ENCODE data around the gene TMEM88. TPM values are rescaled to one million over a fixed set of nuclear protein-coding genes. Genes with fewer than 3 reads are reported as not detected.

The TMEM88 gene
- total and polyA plus RNA-seq, 4 donors: 0.65 to 4.6 (median 3.7) TPM

- no peaks in the 10 kb centered on the region for H3K9me3 ChIP-seq (ENCODE audit: control insufficient read depth in 4 of 4, low read length in 3 of 4)
- H3K36me3 ChIP-seq (ENCODE audit: control insufficient read depth in 4 of 4, insufficient read depth in 3 of 4, low read depth in 1 of 4, low read length in 3 of 4): peaks cover 21 to 54% (median 30%) of the 10 kb centered on the region in 4 donors
- TF ChIP-seq ZBTB33 (IDR thresholded peaks at IDR 0.05) (no peak), FOXA2 (IDR thresholded peaks at IDR 0.05) (no peak), FOXA1 (IDR thresholded peaks at IDR 0.05) (no peak), SP1 (IDR thresholded peaks at IDR 0.05) (no peak), HNF4G (IDR thresholded peaks at IDR 0.05) (no peak), REST (IDR thresholded peaks at IDR 0.05) (no peak), YY1 (IDR thresholded peaks at IDR 0.05) (no peak), NR2F2 (IDR thresholded peaks at IDR 0.05) (no peak)
- TF ChIP-seq, protein P1, sequence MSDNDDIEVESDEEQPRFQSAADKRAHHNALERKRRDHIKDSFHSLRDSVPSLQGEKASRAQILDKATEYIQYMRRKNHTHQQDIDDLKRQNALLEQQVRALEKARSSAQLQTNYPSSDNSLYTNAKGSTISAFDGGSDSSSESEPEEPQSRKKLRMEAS (IDR thresholded peaks at IDR 0.05): no peak
- H3K27ac ChIP-seq (ENCODE audit: low read depth in 1 of 2, low read length in 2 of 2): no peak overlapping the region
- WGBS: 95% methylated on average over 21 of the region's 21 CpGs
- H3K4me3 ChIP-seq (ENCODE audit: low read depth in 1 of 3, low read length in 3 of 3): no peak overlapping the region
- peaks cover 0 to 17% (median 12%) of the 10 kb centered on the region in 4 donors for H3K4me1 ChIP-seq (ENCODE audit: control insufficient read depth in 4 of 4, insufficient read depth in 4 of 4, low read length in 3 of 4)
- H3K9ac ChIP-seq (ENCODE audit: low read depth in 1 of 2, low read length in 2 of 2): no peak overlapping the region
- no peaks in the 10 kb centered on the region for H3K27me3 ChIP-seq (ENCODE audit: control insufficient read depth in 4 of 4, insufficient read depth in 4 of 4, low read length in 3 of 4)
- no peak for DNase-seq (ENCODE audit: low spot score)
Measured at GRCh38 chr17:7848739-7849129, 6.1 kb upstream of the TMEM88 start.

GRCh38 chr17:7849130-7849750, 5.6 kb upstream of the TMEM88 start:
- no peak overlapping the region for H3K9ac ChIP-seq (ENCODE audit: low read depth in 1 of 2, low read length in 2 of 2)
- H3K4me3 ChIP-seq (ENCODE audit: low read depth in 1 of 3, low read length in 3 of 3): no peak overlapping the region
- no peaks in the 10 kb centered on the region for H3K27me3 ChIP-seq (ENCODE audit: control insufficient read depth in 4 of 4, insufficient read depth in 4 of 4, low read length in 3 of 4)
- no peaks in the 10 kb centered on the region for H3K9me3 ChIP-seq (ENCODE audit: control insufficient read depth in 4 of 4, low read length in 3 of 4)
- no peak for DNase-seq (ENCODE audit: low spot score)
- peaks cover 0 to 17% (median 12%) of the 10 kb centered on the region in 4 donors for H3K4me1 ChIP-seq (ENCODE audit: control insufficient read depth in 4 of 4, insufficient read depth in 4 of 4, low read length in 3 of 4)
- no peak overlapping the region for H3K27ac ChIP-seq (ENCODE audit: low read depth in 1 of 2, low read length in 2 of 2)
- WGBS: 85% methylated on average over 35 of the region's 35 CpGs
- H3K36me3 ChIP-seq (ENCODE audit: control insufficient read depth in 4 of 4, insufficient read depth in 3 of 4, low read depth in 1 of 4, low read length in 3 of 4): peaks cover 22 to 54% (median 30%) of the 10 kb centered on the region in 4 donors
- no peak for TF ChIP-seq FOXA1 (IDR thresholded peaks at IDR 0.05)
- no peak for TF ChIP-seq YY1 (IDR thresholded peaks at IDR 0.05)
- TF ChIP-seq NR2F2 (IDR thresholded peaks at IDR 0.05): no peak
- no peak for TF ChIP-seq ATF3 (IDR thresholded peaks at IDR 0.05)
- TF ChIP-seq, protein P1 (IDR thresholded peaks at IDR 0.05): no peak
- no peak for TF ChIP-seq FOXA2 (IDR thresholded peaks at IDR 0.05)
- TF ChIP-seq ZBTB33 (IDR thresholded peaks at IDR 0.05): no peak
- TF ChIP-seq, protein P2, sequence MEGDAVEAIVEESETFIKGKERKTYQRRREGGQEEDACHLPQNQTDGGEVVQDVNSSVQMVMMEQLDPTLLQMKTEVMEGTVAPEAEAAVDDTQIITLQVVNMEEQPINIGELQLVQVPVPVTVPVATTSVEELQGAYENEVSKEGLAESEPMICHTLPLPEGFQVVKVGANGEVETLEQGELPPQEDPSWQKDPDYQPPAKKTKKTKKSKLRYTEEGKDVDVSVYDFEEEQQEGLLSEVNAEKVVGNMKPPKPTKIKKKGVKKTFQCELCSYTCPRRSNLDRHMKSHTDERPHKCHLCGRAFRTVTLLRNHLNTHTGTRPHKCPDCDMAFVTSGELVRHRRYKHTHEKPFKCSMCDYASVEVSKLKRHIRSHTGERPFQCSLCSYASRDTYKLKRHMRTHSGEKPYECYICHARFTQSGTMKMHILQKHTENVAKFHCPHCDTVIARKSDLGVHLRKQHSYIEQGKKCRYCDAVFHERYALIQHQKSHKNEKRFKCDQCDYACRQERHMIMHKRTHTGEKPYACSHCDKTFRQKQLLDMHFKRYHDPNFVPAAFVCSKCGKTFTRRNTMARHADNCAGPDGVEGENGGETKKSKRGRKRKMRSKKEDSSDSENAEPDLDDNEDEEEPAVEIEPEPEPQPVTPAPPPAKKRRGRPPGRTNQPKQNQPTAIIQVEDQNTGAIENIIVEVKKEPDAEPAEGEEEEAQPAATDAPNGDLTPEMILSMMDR (IDR thresholded peaks at IDR 0.05; ENCODE audit: low read depth, low read length, missing input control): no peak

Measured in liver (tissue), 9 donors.